ENCODE measurements around the gene MAP9.
"Not testable (repeated sequence)": the region's sequence is repeated elsewhere in the genome, so short reads cannot be mapped to it uniquely, and the experiment has no call there.

The MAP9 gene

GRCh38 chr4:155376387-155377268 lies at the start of gene MAP9:
Gene MAP9, minus strand, starts transcription at chr4:155376965. Its CDS starts 1,115 bp downstream, at chr4:155375850.
- Histone ChIP-seq H3K27ac (peak within 1 kb of the TSS in 6 of 21 experiments; percentile 3 to 49 (median 28)), H3K4me3 (peak within 1 kb of the TSS; percentile 40 to 56 (median 51))

- H3K27ac ChIP-seq, H3K4me3 ChIP-seq: not testable (repeated sequence)
Measured at GRCh38 chr4:155424778-155425177, 48.0 kb upstream of the MAP9 start.

GRCh38 chr4:155423671-155424070 lies 46.9 kb upstream of the MAP9 start:
- H3K4me3 ChIP-seq, result no peak overlapping the region
- H3K27ac ChIP-seq, result no peak overlapping the region

- H3K4me3 ChIP-seq, result no peak overlapping the region
- H3K27ac ChIP-seq, result peak overlapping the region in 1 of 21 experiments; percentile 5
Measured at GRCh38 chr4:155419266-155419665, 42.5 kb upstream of the MAP9 start.

- no peak overlapping the region for H3K27ac ChIP-seq
- no peak overlapping the region for H3K4me3 ChIP-seq
Measured at GRCh38 chr4:155415662-155416061, 38.9 kb upstream of the MAP9 start.

- H3K4me3 ChIP-seq, result no peak overlapping the region
- no peak overlapping the region for H3K27ac ChIP-seq
Measured at GRCh38 chr4:155413451-155413850, 36.7 kb upstream of the MAP9 start.

GRCh38 chr4:155411546-155411945 lies 34.8 kb upstream of the MAP9 start:
- Histone ChIP-seq H3K4me3 (no peak overlapping the region), H3K27ac (no peak overlapping the region)

- Histone ChIP-seq H3K27ac (no peak overlapping the region), H3K4me3 (no peak overlapping the region)
Measured at GRCh38 chr4:155408796-155409195, 32.0 kb upstream of the MAP9 start.

GRCh38 chr4:155407480-155407879 lies 30.7 kb upstream of the MAP9 start:
- H3K27ac ChIP-seq, result no peak overlapping the region
- H3K4me3 ChIP-seq, result no peak overlapping the region

- H3K27ac ChIP-seq, result no peak overlapping the region
- H3K4me3 ChIP-seq, result no peak overlapping the region
Measured at GRCh38 chr4:155405059-155405458, 28.3 kb upstream of the MAP9 start.

- no peak overlapping the region for H3K27ac ChIP-seq
- no peak overlapping the region for H3K4me3 ChIP-seq
Measured at GRCh38 chr4:155403886-155404285, 27.1 kb upstream of the MAP9 start.

GRCh38 chr4:155402941-155403340 lies 26.2 kb upstream of the MAP9 start:
- H3K27ac ChIP-seq, result no peak overlapping the region
- no peak overlapping the region for H3K4me3 ChIP-seq

- H3K27ac ChIP-seq, result no peak overlapping the region
- H3K4me3 ChIP-seq, result no peak overlapping the region
Measured at GRCh38 chr4:155400893-155401292, 24.1 kb upstream of the MAP9 start.

- Histone ChIP-seq H3K4me3 (no peak overlapping the region), H3K27ac (no peak overlapping the region)
Measured at GRCh38 chr4:155399974-155400697, 23.4 kb upstream of the MAP9 start.

- Histone ChIP-seq H3K4me3 (no peak overlapping the region), H3K27ac (no peak overlapping the region)
Measured at GRCh38 chr4:155392481-155393184, 15.9 kb upstream of the MAP9 start.

GRCh38 chr4:155391932-155392331 lies 15.2 kb upstream of the MAP9 start:
- Histone ChIP-seq H3K4me3 (no peak overlapping the region), H3K27ac (no peak overlapping the region)

GRCh38 chr4:155388162-155388561 lies 11.4 kb upstream of the MAP9 start:
- Histone ChIP-seq H3K27ac (no peak overlapping the region), H3K4me3 (no peak overlapping the region)

GRCh38 chr4:155383541-155383940 lies 6.8 kb upstream of the MAP9 start:
- no peak overlapping the region for H3K4me3 ChIP-seq
- H3K27ac ChIP-seq, result no peak overlapping the region

- Histone ChIP-seq H3K4me3 (peak overlapping the region in 1 of 7 experiments; percentile 51), H3K27ac (no peak overlapping the region)
Measured at GRCh38 chr4:155377276-155377675, 511 bp upstream of the MAP9 start.

- Histone ChIP-seq H3K4me3 (no peak overlapping the region), H3K27ac (no peak overlapping the region)
Measured at GRCh38 chr4:155371432-155372043, 5.2 kb downstream of the MAP9 start.

All from skin epidermis (tissue), 12 donors.